Thyroid gland (tissue), 4 donors: ENCODE results near the gene MAP6D1. TPM values are rescaled to one million over a fixed set of nuclear protein-coding genes. Genes with fewer than 3 reads are reported as not detected.
A peak's percentile ranks its signal among the peaks of the same experiment; 100 is the strongest.

Experiments used
- DNase-seq, 2 donors: peaks; one replicate each; pipeline ENCODE4 v3.0.0-alpha.2; 2019
- H3K27ac ChIP-seq, 3 donors: fragments of 200-600 bp; sonication (generic); 1 replicate in 2 of 3; 2 replicates in 1 of 3; pipeline ENCODE4 v1.5.1; 2016 to 2019; ENCODE audit warnings: mild to moderate bottlenecking in 1 of 3, moderate library complexity in 1 of 3
- H3K27me3 ChIP-seq: fragments of 200-600 bp; sonication (generic); one replicate; pipeline ENCODE4 v1.5.1; 2019
- H3K36me3 ChIP-seq, 2 donors: fragments of 200-600 bp; sonication (generic); one replicate each; pipeline ENCODE4 v1.5.1; 2016 to 2019
- H3K4me1 ChIP-seq, 2 donors: fragments of 200-600 bp; sonication (generic); one replicate each; pipeline ENCODE4 v1.5.1; 2017 to 2019
- H3K4me3 ChIP-seq, 3 donors: fragments of 200-600 bp; sonication (generic); replicated peaks in 1 of 3; 1 replicate in 2 of 3; 2 replicates in 1 of 3; pipeline ENCODE4 v1.5.1; 2016; ENCODE audit warnings: mild to moderate bottlenecking in 1 of 3
- H3K9me3 ChIP-seq: fragments of 200-600 bp; sonication (generic); one replicate; pipeline ENCODE4 v1.5.1; 2017
- POLR2A ChIP-seq, 2 donors: fragments of 450-650 bp; IDR thresholded peaks; one replicate each; pipeline ENCODE4 v1.6.1; 2017; ENCODE audit warnings: antibody characterized with exemption in 2 of 2, mild to moderate bottlenecking in 2 of 2, moderate library complexity in 1 of 2
- WGBS, 2 donors: methylation state at CpG; one replicate each; pipeline ENCODE4 v1.1.5; 2017; 5-methylcytosine and 5-hydroxymethylcytosine counted together
- intact Hi-C: fragments of 100-400 bp; cut with DNase I; formaldehyde crosslinking; loops from one replicate; pipeline ENCODE4 v1.15.1; 2023
- total RNA-seq, 4 donors: library from RNA; depleted of rRNA; stranded (reverse); fragments of >200 nt; gene quantifications; one replicate each; pipeline ENCODE4 v1.2.3, GENCODE V29; 2016
- TF ChIP-seq, protein P1 (sequence below), 6 experiments: fragments of 200-600 bp in 3 of 6; fragments of 450-650 bp in 3 of 6; sonication (generic) in 3 of 6; IDR thresholded peaks; one replicate each; pipeline ENCODE4 v1.5.1; 2016 to 2019; ENCODE audit warnings: antibody characterized with exemption in 6 of 6, mild to moderate bottlenecking in 2 of 6, inconsistent platforms in 1 of 6, moderate library complexity in 1 of 6

The MAP6D1 gene
- total RNA-seq, 4 donors from 2014 or later, result 3.0 to 4.9 (median 3.0) TPM; not detected in 1

DNA sequence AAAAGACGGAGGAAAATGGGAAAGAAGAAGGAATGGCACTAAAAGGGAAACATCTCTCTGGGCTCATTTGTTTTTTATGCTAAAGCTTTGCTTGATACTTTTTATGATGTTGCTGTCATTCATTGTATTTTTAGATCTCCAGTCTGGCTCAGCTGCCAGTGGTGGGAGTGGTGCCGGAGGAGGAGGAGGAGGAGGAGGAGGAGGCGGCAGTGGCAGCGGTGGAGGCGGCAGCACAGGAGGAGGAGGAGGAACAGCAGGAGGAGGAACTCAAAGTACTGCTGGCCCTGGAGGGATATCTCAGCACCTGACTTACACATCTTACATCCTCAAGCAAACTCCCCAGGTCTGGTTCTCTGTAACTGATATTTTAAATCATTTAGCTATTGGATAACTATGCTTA, 49.6 kb downstream of the MAP6D1 start:
- Histone ChIP-seq H3K36me3 (peaks cover 42 to 52% of the 10 kb centered on the region in 2 donors), H3K9me3 (no peaks in the 10 kb centered on the region), H3K27ac (no peak overlapping the region), H3K4me1 (peaks cover 3 to 5% of the 10 kb centered on the region in 2 donors), H3K4me3 (no peak overlapping the region), H3K27me3 (no peaks in the 10 kb centered on the region)
- intact Hi-C loops, result no loop called here
- 76 to 84% methylated on average over 5 of the region's 5 CpGs for WGBS, 2 donors
- DNase-seq, result no peak
- TF ChIP-seq, protein P1, sequence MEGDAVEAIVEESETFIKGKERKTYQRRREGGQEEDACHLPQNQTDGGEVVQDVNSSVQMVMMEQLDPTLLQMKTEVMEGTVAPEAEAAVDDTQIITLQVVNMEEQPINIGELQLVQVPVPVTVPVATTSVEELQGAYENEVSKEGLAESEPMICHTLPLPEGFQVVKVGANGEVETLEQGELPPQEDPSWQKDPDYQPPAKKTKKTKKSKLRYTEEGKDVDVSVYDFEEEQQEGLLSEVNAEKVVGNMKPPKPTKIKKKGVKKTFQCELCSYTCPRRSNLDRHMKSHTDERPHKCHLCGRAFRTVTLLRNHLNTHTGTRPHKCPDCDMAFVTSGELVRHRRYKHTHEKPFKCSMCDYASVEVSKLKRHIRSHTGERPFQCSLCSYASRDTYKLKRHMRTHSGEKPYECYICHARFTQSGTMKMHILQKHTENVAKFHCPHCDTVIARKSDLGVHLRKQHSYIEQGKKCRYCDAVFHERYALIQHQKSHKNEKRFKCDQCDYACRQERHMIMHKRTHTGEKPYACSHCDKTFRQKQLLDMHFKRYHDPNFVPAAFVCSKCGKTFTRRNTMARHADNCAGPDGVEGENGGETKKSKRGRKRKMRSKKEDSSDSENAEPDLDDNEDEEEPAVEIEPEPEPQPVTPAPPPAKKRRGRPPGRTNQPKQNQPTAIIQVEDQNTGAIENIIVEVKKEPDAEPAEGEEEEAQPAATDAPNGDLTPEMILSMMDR (IDR thresholded peaks at IDR 0.05), result no peak
- no peak for TF ChIP-seq POLR2A (IDR thresholded peaks at IDR 0.05)

DNA sequence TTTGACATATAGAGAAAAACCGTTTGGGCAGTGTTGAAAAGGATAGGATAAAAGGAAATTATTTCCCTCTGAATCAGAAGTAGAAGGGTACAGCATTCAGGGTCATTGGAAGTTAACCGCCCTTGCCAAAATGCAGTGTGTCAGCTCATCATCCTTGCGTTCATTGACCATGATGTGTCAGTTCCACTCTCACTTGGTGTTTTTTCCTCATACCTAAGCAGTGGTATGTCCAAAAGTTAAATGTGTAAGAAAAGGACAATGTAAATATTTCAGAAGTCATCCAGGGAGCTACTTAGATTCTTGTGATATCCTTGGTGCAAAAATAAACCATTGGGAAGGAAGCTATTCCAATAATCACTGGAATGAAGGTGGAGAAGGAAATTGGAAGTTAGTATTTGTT, 50.7 kb downstream of the MAP6D1 start:
- Histone ChIP-seq H3K4me1 (peaks cover 4 to 5% of the 10 kb centered on the region in 2 donors), H3K27ac (no peak overlapping the region), H3K9me3 (no peaks in the 10 kb centered on the region), H3K4me3 (no peak overlapping the region), H3K27me3 (no peaks in the 10 kb centered on the region), H3K36me3 (peaks cover 34 to 51% of the 10 kb centered on the region in 2 donors)
- TF ChIP-seq POLR2A (IDR thresholded peaks at IDR 0.05), result no peak
- TF ChIP-seq, protein P1 (IDR thresholded peaks at IDR 0.05), result no peak
- 91% methylated on average over 3 of the region's 3 CpGs for WGBS, 2 donors
- no peak for DNase-seq
- intact Hi-C loops, result no loop called here

GRCh38 chr3:183769453-183769852, 55.9 kb downstream of the MAP6D1 start:
- H3K4me1 ChIP-seq, result peaks cover 42 to 44% of the 10 kb centered on the region in 2 donors
- no peak overlapping the region for H3K4me3 ChIP-seq
- TF ChIP-seq POLR2A (IDR thresholded peaks at IDR 0.05), result no peak
- TF ChIP-seq, protein P1 (IDR thresholded peaks at IDR 0.05), result no peak
- H3K27ac ChIP-seq, result no peak overlapping the region
- intact Hi-C loops, result loop anchor here (5.0 kb wide), 1 partner anchor 297 kb away; no protein-coding TSS in a partner anchor
- H3K27me3 ChIP-seq, result no peaks in the 10 kb centered on the region
- WGBS, 2 donors, result 96 to 98% methylated on average over 9 of the region's 9 CpGs
- DNase-seq, result no peak
- peaks cover 7 to 10% of the 10 kb centered on the region in 2 donors for H3K36me3 ChIP-seq
- H3K9me3 ChIP-seq, result no peaks in the 10 kb centered on the region

- 28 to 50% methylated on average over 8 of the region's 8 CpGs for WGBS, 2 donors
- intact Hi-C loops, result loop anchor here (5.0 kb wide), 1 partner anchor 296 kb away; no protein-coding TSS in a partner anchor
- TF ChIP-seq, protein P1 (IDR thresholded peaks at IDR 0.05), result no peak
- TF ChIP-seq POLR2A (IDR thresholded peaks at IDR 0.05), result peak in 1 of 2 donors; percentile 30
- H3K27me3 ChIP-seq, result no peaks in the 10 kb centered on the region
- no peak overlapping the region for H3K4me3 ChIP-seq
- H3K4me1 ChIP-seq, result peaks cover 43 to 46% of the 10 kb centered on the region in 2 donors
- H3K27ac ChIP-seq, result peak overlapping the region; percentile 92 to 97 (median 93)
- DNase-seq, result peak; percentile 85 to 88
- H3K9me3 ChIP-seq, result no peaks in the 10 kb centered on the region
- H3K36me3 ChIP-seq, result peaks cover 0 to 3% of the 10 kb centered on the region in 2 donors
Measured at GRCh38 chr3:183768114-183768513, 57.3 kb downstream of the MAP6D1 start.

DNA sequence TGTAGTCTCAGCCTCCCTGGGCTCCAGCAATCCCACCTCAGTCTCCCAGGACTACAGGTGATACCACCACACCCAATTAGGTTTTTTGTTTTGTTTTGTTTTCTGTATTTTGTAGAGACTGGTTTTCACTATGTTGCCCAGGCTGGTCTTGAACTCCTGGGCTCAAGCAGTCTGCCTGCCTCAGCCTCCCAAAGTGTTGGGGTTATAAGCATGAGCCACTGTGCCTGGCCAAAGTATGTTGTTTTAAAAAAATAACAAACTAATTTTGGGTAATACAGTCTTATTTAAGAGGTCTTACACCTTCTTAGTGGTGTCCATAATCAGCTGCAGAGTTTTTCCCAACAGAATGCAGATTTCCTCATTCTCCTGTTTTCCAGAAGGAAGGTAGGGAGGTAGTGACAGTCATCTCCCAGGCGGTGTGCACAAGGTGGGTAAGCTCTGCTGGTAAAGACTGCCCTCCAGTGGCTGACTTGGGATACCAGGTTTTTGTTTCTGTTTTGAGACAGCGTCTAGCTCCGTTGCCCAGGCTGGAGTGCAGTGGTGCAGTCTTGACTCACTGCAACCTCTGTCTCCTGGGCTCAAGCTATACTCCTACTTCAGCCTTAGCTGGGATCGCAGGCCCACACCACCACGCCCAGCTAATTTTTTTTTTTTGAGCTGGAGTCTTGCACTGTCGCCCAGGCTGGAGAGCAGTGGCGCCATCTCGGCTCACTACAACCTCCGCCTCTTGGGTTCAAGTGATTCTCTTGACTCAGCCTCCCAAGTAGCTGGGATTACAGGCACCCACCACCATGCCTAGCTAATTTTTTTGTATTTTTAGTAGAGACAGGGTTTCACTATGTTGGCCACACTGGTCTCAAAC, 58.4 kb downstream of the MAP6D1 start:
- peak overlapping the region; percentile 92 to 97 (median 93) for H3K27ac ChIP-seq
- intact Hi-C loops, result loop anchor here (5.0 kb wide), 1 partner anchor 295 kb away; no protein-coding TSS in a partner anchor
- 74 to 76% methylated on average over 9 of the region's 9 CpGs for WGBS, 2 donors

More for the DNA sequence above, 58.4 kb downstream of the MAP6D1 start:
- no peaks in the 10 kb centered on the region for H3K27me3 ChIP-seq
- TF ChIP-seq, protein P1 (IDR thresholded peaks at IDR 0.05), result peak; percentile 44 to 87 (median 74)
- no peak for TF ChIP-seq POLR2A (IDR thresholded peaks at IDR 0.05)
- no peaks in the 10 kb centered on the region for H3K9me3 ChIP-seq
- H3K4me1 ChIP-seq, result peaks cover 43 to 46% of the 10 kb centered on the region in 2 donors
- H3K36me3 ChIP-seq, result peaks cover 6 to 13% of the 10 kb centered on the region in 2 donors
- DNase-seq, result peak; percentile 81 to 87
- no peak overlapping the region for H3K4me3 ChIP-seq
